ENCODE data around the gene RNASEH2B.

The RNASEH2B gene

DNA sequence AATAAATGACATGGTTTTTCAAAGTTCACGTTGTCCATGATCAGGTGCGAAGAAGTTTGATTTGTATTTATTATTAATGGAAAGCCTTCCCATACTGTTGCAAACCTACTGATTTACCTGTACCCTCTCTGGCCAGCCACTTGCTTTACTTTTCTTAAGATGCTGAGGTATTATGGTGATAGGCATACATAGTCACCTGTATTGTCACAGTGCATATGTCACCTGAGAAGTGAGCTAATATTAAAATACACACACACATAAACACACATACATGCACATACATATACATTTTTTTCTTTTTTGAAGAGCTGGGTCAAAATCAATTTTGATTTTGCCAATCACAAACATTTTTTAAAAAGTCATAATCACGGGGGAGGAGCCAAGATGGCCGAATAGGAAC lies 72.1 kb downstream of the RNASEH2B start:
- Histone ChIP-seq H3K9me3 (ENCODE audit: control insufficient read depth, low read length) (no peaks in the 10 kb centered on the region), H3K4me3 (ENCODE audit: low read length) (no peak overlapping the region), H3K36me3 (ENCODE audit: control insufficient read depth, insufficient read depth, low read length, severe bottlenecking) (peaks cover 3% of the 10 kb centered on the region), H3K9ac (ENCODE audit: low read length) (no peak overlapping the region), H3K27me3 (replicated peaks; ENCODE audit: control insufficient read depth, insufficient read depth, low read length) (no peaks in the 10 kb centered on the region), H3K4me1 (ENCODE audit: control insufficient read depth, insufficient read depth, low read length) (peaks cover 14% of the 10 kb centered on the region)
- no peak for DNase-seq (ENCODE audit: low read depth)

DNA sequence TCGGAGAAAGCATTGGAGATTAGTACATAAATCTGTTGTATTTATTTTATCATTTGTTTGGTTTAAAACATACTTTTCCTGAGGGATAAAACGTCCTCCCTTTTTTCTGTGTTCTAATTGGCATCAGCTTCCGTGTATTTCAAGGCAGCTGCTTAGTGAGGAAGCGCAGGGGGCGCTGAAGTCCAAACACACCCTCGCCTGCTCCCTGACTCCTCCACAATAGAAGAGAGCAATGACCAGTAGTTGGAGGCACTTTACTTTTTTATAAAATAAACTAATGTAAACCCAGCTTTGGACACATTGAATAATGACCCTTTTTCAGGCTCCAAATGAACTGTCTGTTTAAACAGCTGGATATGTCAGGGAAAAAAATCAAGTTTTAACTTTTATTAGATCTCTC lies 79.9 kb downstream of the RNASEH2B start:
- H3K4me1 ChIP-seq (ENCODE audit: control insufficient read depth, insufficient read depth, low read length): peaks cover 25% of the 10 kb centered on the region
- no peak overlapping the region for H3K4me3 ChIP-seq (ENCODE audit: low read length)
- H3K36me3 ChIP-seq (ENCODE audit: control insufficient read depth, insufficient read depth, low read length, severe bottlenecking): no peaks in the 10 kb centered on the region
- peak overlapping the region; percentile 17 for H3K9ac ChIP-seq (ENCODE audit: low read length)
- H3K27me3 ChIP-seq (replicated peaks; ENCODE audit: control insufficient read depth, insufficient read depth, low read length): no peaks in the 10 kb centered on the region
- no peak for DNase-seq (ENCODE audit: low read depth)
- H3K9me3 ChIP-seq (ENCODE audit: control insufficient read depth, low read length): no peaks in the 10 kb centered on the region

DNA sequence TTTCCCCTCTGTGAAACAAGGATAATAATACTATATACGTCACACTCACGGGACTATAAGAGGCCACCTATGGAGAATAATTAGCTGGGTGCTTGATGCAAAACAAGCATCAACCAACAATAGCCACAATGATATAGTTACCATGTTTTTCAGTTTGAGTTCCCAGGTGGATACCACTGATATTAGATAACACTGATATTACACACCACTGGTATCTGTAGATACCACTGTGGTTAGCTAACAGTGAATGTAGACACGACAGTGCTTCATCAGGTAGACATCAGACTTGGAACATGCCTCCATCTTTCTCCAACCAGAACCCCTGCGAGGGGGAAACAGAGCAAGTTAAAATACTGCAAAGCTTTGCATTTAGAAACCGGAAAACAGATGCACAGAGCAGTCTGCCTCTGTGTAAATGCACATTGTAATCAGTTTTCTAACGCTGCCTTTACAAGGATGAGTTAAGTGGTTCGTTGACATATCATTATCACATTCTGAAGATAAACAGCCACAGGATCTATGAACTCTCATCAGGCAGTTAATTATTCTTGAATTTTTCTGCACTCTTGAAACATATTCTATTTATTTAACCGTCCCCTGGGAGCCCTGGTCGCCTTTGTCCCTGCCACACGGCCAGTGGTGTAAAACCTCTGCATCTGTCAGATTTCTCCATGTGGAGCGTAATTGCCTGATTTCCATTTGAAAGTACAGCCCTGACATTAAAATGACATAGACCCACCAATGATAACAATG lies 80.7 kb downstream of the RNASEH2B start:
- Histone ChIP-seq H3K9me3 (ENCODE audit: control insufficient read depth, low read length) (no peaks in the 10 kb centered on the region), H3K27me3 (replicated peaks; ENCODE audit: control insufficient read depth, insufficient read depth, low read length) (no peaks in the 10 kb centered on the region), H3K4me3 (ENCODE audit: low read length) (peak overlapping the region; percentile 57), H3K9ac (ENCODE audit: low read length) (peak overlapping the region; percentile 60), H3K4me1 (ENCODE audit: control insufficient read depth, insufficient read depth, low read length) (peaks cover 32% of the 10 kb centered on the region), H3K36me3 (ENCODE audit: control insufficient read depth, insufficient read depth, low read length, severe bottlenecking) (no peaks in the 10 kb centered on the region)
- no peak for DNase-seq (ENCODE audit: low read depth)

DNA sequence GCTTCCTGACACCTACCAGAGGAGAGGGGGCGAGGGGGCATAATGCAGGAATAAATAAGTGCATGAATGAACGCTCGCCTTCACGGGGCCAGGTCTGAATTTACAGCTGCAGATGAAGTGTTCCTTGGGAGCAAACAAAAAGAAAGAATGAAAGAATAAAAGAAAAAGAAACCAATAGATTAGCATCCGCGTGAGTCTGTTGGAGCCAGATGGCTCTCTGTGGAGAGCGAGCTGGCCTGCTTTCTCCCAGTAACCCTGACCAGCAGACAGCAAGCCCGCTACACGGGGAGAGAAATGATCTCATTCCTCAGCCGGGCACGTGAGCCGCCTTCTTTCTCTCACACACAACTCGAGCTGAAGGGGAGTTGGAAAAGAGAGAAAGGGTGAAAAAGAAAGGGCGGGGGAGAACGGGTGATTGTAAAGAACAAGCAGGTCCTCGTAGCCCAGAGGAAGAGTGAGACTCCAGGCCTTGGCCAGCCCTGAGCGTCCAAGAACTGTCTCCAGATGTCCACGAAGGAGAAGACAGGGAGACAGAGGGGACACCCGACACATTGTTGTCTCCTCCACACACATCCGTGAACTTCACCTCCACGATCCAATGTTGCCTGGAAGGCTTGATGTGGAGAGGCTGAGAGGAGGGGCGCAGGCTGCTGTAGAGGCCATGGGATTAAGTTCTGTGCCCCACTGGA lies 81.4 kb downstream of the RNASEH2B start:
- Histone ChIP-seq H3K4me1 (ENCODE audit: control insufficient read depth, insufficient read depth, low read length) (peaks cover 39% of the 10 kb centered on the region), H3K9ac (ENCODE audit: low read length) (peak overlapping the region; percentile 60), H3K9me3 (ENCODE audit: control insufficient read depth, low read length) (no peaks in the 10 kb centered on the region), H3K27me3 (replicated peaks; ENCODE audit: control insufficient read depth, insufficient read depth, low read length) (no peaks in the 10 kb centered on the region), H3K4me3 (ENCODE audit: low read length) (peak overlapping the region; percentile 57), H3K36me3 (ENCODE audit: control insufficient read depth, insufficient read depth, low read length, severe bottlenecking) (no peaks in the 10 kb centered on the region)
- peak; percentile 34 for DNase-seq (ENCODE audit: low read depth)

DNA sequence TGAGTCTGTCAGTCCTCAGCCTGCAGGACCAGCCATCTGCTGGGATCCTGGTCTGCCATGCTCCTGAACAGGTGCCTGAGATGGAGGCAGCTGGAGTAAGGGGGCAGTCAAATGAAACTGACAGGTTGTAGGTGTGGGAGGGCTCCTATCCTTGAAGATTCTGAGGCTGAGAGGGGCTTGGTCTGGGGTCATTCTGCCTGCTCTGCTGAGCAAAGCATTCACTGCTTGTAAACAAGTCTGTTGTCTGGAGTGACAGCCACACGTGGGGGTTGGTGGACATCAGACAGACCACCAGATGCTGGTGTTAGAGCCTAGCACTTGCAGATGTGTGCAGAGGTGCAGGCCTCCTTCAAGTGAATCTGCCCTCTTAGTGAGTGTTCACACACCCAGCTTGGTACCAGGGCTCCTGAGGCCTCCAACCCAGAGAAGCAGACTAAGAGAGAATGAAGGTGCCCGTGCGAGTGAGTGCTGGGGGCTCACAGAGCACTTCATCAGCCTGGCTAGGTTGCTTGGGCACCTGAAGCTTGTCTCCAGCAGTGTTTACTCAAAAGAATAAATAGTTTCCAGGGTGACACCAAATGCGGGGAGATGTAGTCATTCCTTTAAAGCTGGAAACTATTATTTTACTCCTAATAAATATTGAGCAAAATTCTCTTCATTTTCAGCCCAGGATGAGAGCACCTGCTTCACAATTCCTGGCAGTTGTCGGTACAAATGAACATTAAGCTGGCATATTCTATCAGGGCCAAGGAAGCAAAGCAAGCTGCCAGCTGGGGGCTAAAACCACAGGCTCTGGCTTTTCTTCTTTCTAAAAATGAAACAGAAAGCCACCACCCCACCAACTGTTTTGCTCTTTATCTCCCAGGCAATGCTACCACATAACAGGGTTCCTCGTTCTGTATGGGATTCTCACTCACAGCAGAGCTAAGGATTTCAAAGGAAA lies 82.3 kb downstream of the RNASEH2B start:
- peaks cover 39% of the 10 kb centered on the region for H3K4me1 ChIP-seq (ENCODE audit: control insufficient read depth, insufficient read depth, low read length)
- DNase-seq (ENCODE audit: low read depth): no peak
- H3K9ac ChIP-seq (ENCODE audit: low read length): no peak overlapping the region
- H3K9me3 ChIP-seq (ENCODE audit: control insufficient read depth, low read length): no peaks in the 10 kb centered on the region
- H3K4me3 ChIP-seq (ENCODE audit: low read length): no peak overlapping the region
- no peaks in the 10 kb centered on the region for H3K27me3 ChIP-seq (replicated peaks; ENCODE audit: control insufficient read depth, insufficient read depth, low read length)
- no peaks in the 10 kb centered on the region for H3K36me3 ChIP-seq (ENCODE audit: control insufficient read depth, insufficient read depth, low read length, severe bottlenecking)

DNA sequence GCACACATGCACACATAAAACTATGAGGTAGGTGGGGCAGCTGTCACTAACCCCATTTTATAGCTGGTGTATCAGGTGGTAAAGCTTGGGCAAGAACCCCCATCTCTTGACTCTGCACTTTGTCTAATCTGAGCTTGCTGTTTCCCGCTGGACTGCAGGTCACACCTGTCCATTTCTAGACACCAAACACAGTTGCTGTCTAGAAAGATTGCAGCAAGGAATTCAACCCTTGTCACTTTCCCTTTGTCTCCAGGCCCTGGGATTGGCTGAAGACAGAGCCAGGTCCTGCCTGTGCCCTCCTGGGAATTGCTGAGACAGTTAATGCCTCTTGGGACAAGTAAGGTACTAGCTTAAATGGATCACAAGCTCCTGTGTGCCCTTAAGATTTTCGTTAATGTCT lies 83.8 kb downstream of the RNASEH2B start:
- peak overlapping the region; percentile 10 for H3K4me3 ChIP-seq (ENCODE audit: low read length)
- no peaks in the 10 kb centered on the region for H3K27me3 ChIP-seq (replicated peaks; ENCODE audit: control insufficient read depth, insufficient read depth, low read length)
- no peak overlapping the region for H3K9ac ChIP-seq (ENCODE audit: low read length)
- no peaks in the 10 kb centered on the region for H3K36me3 ChIP-seq (ENCODE audit: control insufficient read depth, insufficient read depth, low read length, severe bottlenecking)
- no peak for DNase-seq (ENCODE audit: low read depth)
- H3K9me3 ChIP-seq (ENCODE audit: control insufficient read depth, low read length): no peaks in the 10 kb centered on the region
- H3K4me1 ChIP-seq (ENCODE audit: control insufficient read depth, insufficient read depth, low read length): peaks cover 39% of the 10 kb centered on the region

DNA sequence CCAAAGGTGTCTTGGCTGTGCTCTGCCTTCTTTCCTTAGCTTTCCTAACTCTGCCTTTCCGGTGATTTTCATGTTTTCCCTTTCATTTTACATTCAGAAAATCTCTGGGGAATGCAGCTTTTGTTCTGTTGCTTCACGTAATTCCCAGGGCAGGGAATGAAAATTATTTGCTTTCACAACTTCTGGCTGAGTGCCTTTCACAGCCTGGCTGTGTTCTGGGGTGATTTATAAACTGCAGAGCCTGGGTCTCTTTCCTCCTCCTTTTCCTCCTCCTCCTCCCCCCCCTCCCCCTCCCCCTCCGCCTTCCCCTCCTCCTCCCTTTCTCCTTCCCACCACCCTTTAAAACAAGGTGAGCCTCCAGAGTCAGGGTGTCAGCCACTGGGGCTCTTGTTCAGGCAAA lies 84.3 kb downstream of the RNASEH2B start:
- H3K27me3 ChIP-seq (replicated peaks; ENCODE audit: control insufficient read depth, insufficient read depth, low read length): no peaks in the 10 kb centered on the region
- H3K9ac ChIP-seq (ENCODE audit: low read length): no peak overlapping the region
- peak overlapping the region; percentile 10 for H3K4me3 ChIP-seq (ENCODE audit: low read length)
- H3K36me3 ChIP-seq (ENCODE audit: control insufficient read depth, insufficient read depth, low read length, severe bottlenecking): no peaks in the 10 kb centered on the region
- peak; percentile 69 for DNase-seq (ENCODE audit: low read depth)
- H3K9me3 ChIP-seq (ENCODE audit: control insufficient read depth, low read length): no peaks in the 10 kb centered on the region
- H3K4me1 ChIP-seq (ENCODE audit: control insufficient read depth, insufficient read depth, low read length): peaks cover 39% of the 10 kb centered on the region

DNA sequence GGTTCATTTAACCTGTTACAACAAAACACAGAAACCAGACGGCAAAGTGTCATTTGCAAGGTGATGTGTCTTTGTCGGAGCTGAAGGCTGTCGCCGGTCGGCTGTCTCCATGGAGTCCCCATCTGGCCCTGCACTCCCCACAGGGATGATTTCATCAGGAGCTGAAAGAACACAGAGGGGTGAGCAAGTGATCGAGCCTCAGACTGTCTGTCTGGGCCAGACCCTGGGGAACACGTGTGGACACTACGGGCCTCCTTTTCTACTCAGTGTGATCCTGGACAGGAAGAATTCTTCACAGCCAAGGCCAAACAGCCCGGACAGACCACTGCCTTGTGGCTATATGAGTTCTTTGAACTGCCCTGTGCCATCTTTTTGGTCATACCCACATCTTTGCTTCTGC lies 85.1 kb downstream of the RNASEH2B start:
- H3K27me3 ChIP-seq (replicated peaks; ENCODE audit: control insufficient read depth, insufficient read depth, low read length): no peaks in the 10 kb centered on the region
- H3K36me3 ChIP-seq (ENCODE audit: control insufficient read depth, insufficient read depth, low read length, severe bottlenecking): no peaks in the 10 kb centered on the region

DNA sequence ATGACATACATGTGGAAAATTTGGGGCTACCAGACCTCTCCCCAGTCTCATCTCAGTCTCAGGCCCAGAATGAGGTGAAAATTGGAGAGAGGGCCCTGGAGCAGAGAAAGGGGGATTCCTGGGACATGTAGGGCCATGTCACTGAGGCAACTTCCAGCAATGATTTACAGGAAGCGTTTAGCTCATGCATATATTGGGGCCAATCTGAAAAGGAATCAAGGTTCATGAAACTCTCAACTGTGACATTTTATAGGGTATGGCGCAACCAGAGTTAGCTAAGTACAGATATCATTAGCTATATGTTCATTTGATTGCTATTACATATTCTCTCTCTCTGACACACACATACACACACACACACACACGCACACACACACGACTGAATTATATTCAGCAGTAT lies 86.3 kb downstream of the RNASEH2B start:
- H3K36me3 ChIP-seq (ENCODE audit: control insufficient read depth, insufficient read depth, low read length, severe bottlenecking): no peaks in the 10 kb centered on the region
- H3K9me3 ChIP-seq (ENCODE audit: control insufficient read depth, low read length): no peaks in the 10 kb centered on the region
- no peak overlapping the region for H3K9ac ChIP-seq (ENCODE audit: low read length)
- H3K27me3 ChIP-seq (replicated peaks; ENCODE audit: control insufficient read depth, insufficient read depth, low read length): no peaks in the 10 kb centered on the region
- no peak for DNase-seq (ENCODE audit: low read depth)
- peaks cover 41% of the 10 kb centered on the region for H3K4me1 ChIP-seq (ENCODE audit: control insufficient read depth, insufficient read depth, low read length)
- H3K4me3 ChIP-seq (ENCODE audit: low read length): no peak overlapping the region

More for the DNA sequence above, 85.1 kb downstream of the RNASEH2B start:
- H3K4me3 ChIP-seq (ENCODE audit: low read length): no peak overlapping the region
- H3K4me1 ChIP-seq (ENCODE audit: control insufficient read depth, insufficient read depth, low read length): peaks cover 39% of the 10 kb centered on the region
- DNase-seq (ENCODE audit: low read depth): no peak
- no peak overlapping the region for H3K9ac ChIP-seq (ENCODE audit: low read length)
- H3K9me3 ChIP-seq (ENCODE audit: control insufficient read depth, low read length): no peaks in the 10 kb centered on the region

DNA sequence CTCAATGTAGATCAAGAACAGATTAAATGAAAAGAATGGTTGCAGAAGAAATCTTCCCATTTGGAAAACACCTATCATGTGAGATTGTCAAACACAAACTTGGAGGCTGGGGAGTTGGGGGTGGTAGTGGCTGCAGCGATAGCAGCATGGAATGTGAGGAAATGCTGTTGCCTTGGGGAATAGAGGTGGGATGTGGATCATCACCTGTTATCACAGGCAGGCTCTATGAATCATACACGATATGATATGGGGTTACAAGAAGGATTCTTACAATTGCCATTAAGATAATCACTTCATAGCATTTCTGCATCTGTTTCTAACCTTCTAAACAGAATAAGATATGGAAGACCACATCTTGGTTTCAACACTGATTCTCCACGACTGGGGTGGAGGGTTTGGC lies 88.7 kb downstream of the RNASEH2B start:
- Histone ChIP-seq H3K4me3 (ENCODE audit: low read length) (no peak overlapping the region), H3K9ac (ENCODE audit: low read length) (no peak overlapping the region), H3K9me3 (ENCODE audit: control insufficient read depth, low read length) (no peaks in the 10 kb centered on the region), H3K27me3 (replicated peaks; ENCODE audit: control insufficient read depth, insufficient read depth, low read length) (no peaks in the 10 kb centered on the region), H3K4me1 (ENCODE audit: control insufficient read depth, insufficient read depth, low read length) (peaks cover 42% of the 10 kb centered on the region), H3K36me3 (ENCODE audit: control insufficient read depth, insufficient read depth, low read length, severe bottlenecking) (no peaks in the 10 kb centered on the region)
- no peak for DNase-seq (ENCODE audit: low read depth)

DNA sequence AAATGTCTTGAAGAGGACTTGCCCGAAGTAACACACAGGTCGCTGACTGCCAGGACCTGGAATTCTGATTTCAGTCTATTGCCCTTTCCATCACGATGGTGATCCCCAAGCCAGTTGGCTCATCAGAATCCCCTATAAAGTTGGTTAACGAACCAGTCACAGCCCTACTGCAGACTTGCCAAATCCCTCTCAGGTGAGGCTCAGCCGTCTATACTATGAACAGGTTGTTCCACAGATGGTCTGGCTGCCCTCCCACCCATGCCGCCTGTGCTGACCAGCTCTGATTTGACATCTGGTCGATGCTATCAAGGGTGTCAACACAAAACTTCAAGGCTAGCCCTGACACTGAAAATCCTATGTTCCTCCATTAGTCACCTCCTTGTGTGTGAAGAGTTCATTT lies 90.0 kb downstream of the RNASEH2B start:
- H3K36me3 ChIP-seq (ENCODE audit: control insufficient read depth, insufficient read depth, low read length, severe bottlenecking): no peaks in the 10 kb centered on the region
- H3K9ac ChIP-seq (ENCODE audit: low read length): no peak overlapping the region
- H3K27me3 ChIP-seq (replicated peaks; ENCODE audit: control insufficient read depth, insufficient read depth, low read length): no peaks in the 10 kb centered on the region
- DNase-seq (ENCODE audit: low read depth): no peak
- peaks cover 33% of the 10 kb centered on the region for H3K4me1 ChIP-seq (ENCODE audit: control insufficient read depth, insufficient read depth, low read length)
- H3K9me3 ChIP-seq (ENCODE audit: control insufficient read depth, low read length): no peaks in the 10 kb centered on the region
- no peak overlapping the region for H3K4me3 ChIP-seq (ENCODE audit: low read length)

Data from adipocyte (in vitro differentiated cells).